SK-N-MC (cell line): ENCODE data around the gene PDCL3.

Source experiments
- EZH2 ChIP-seq: fragments of 200-600 bp; sonication (generic); IDR thresholded peaks from one replicate; pipeline ENCODE4 v1.6.1; 2017; ENCODE audit warnings: antibody characterized with exemption
- FOXP2 ChIP-seq: optimal IDR thresholded peaks from 2 replicates; pipeline ENCODE3; 2011; ENCODE audit warnings: mild to moderate bottlenecking, moderate library complexity; ENCODE audit not compliant: insufficient read depth; ENCODE audit errors: extremely low read length, control extremely low read depth
- POLR2AphosphoS5 ChIP-seq: IDR thresholded peaks from 2 replicates; pipeline ENCODE4 v1.6.1; 2012; ENCODE audit warnings: mild to moderate bottlenecking, low read depth, low read length, borderline replicate concordance

DNA sequence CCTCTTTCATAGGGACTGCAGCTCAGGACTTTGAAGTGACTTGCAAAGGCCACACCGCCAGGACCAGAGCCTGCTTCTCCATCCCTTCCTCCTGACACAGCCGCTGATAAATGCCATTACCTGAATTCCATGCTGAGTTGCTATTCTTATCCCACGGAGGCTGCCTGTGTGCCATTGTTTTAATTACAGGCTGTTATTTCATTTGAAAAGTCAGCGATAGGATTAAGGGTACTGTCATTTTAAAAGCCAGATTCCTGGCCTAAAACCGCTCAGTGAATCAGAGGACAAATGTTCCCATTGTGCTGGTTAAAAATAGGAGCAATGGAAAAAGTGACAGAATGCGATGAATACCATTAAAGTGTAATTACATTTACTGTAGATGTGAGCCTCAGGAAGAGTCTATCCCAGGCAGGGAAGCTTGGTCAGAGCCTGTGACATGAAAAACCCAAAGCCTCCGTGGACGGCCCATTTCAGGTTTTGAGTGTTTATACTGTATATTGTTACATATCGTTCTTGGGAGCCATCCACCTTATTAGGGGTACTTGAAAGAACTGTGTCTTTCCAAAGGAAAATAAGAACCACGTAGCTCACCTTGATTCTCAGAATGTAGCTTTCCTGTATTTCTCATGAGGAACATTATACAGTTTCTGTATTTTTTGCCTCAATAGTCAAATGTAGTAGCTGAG is 41.3 kb downstream of the PDCL3 start:
- TF ChIP-seq EZH2 = no peak
- TF ChIP-seq POLR2AphosphoS5 = no peak
- TF ChIP-seq FOXP2 = no peak
